HEK293 (cell line): ENCODE data around the gene CLCN1.

Experiments
- CTCF ChIA-PET: fragments of 350-600 bp; formaldehyde crosslinking; extraction: SDS; loops from one replicate; lab custom pipeline; 2021; ENCODE audit warnings: antibody characterized with exemption; lab: Yijun Ruan, JAX
- POLR2A ChIA-PET: fragments of 300-600 bp; formaldehyde crosslinking; extraction: SDS; loops from one replicate; lab custom pipeline; 2020; ENCODE audit warnings: antibody characterized with exemption, inconsistent platforms; lab: Yijun Ruan, JAX
- H3K27ac ChIP-seq: fragments of 200-500 bp; sonication (Bioruptor generic); 2 replicates; pipeline ENCODE4 v1.5.1; 2014; ENCODE audit warnings: low read depth, low read length, control low read depth, inconsistent platforms; ENCODE audit errors: extremely low read depth
- H3K36me3 ChIP-seq, 2 experiments: fragments of 200-500 bp in 1 of 2; sonication (Bioruptor generic) in 1 of 2; 1 replicate in 1 of 2; 2 replicates in 1 of 2; pipeline ENCODE4 v1.5.1; 2014 to 2017; ENCODE audit warnings: inconsistent platforms in 2 of 2, low read length in 2 of 2; ENCODE audit not compliant: control insufficient read depth in 2 of 2, insufficient read depth in 1 of 2
- H3K4me1 ChIP-seq: fragments of 200-500 bp; sonication (Bioruptor generic); 2 replicates; pipeline ENCODE4 v1.5.1; 2014; ENCODE audit warnings: mild to moderate bottlenecking, low read length, inconsistent platforms; ENCODE audit not compliant: control insufficient read depth, insufficient read depth
- H3K4me3 ChIP-seq: 2 replicates; pipeline ENCODE4 v1.5.1; 2011; ENCODE audit warnings: low read depth, mild to moderate bottlenecking, control low read depth, low read length, moderate library complexity
- H3K9me3 ChIP-seq: fragments of 200-500 bp; sonication (Bioruptor generic); 2 replicates; pipeline ENCODE4 v1.5.1; 2014; ENCODE audit warnings: low read depth, low read length, inconsistent platforms; ENCODE audit not compliant: control insufficient read depth, insufficient read depth
- EGR2 ChIP-seq: fragments of 450-650 bp; formaldehyde crosslinking; IDR thresholded peaks from 2 replicates; pipeline ENCODE4 v1.5.1; 2016; ENCODE audit warnings: low read depth, missing biosample characterization, missing genetic modification characterization
- GLIS1 ChIP-seq: fragments of 450-650 bp; formaldehyde crosslinking; IDR thresholded peaks from 2 replicates; pipeline ENCODE4 v1.5.1; 2016; ENCODE audit warnings: missing biosample characterization, missing genetic modification characterization
- KLF8 ChIP-seq: fragments of 450-650 bp; formaldehyde crosslinking; IDR thresholded peaks from 2 replicates; pipeline ENCODE4 v1.5.1; 2016; ENCODE audit warnings: missing biosample characterization, missing genetic modification characterization
- KLF9 ChIP-seq: fragments of 450-650 bp; formaldehyde crosslinking; IDR thresholded peaks from 2 replicates; pipeline ENCODE4 v1.5.1; 2016; ENCODE audit warnings: missing biosample characterization, missing genetic modification characterization, low read depth
- MEIS1 ChIP-seq: sonication (generic); formaldehyde crosslinking; IDR thresholded peaks from 2 replicates; pipeline ENCODE4 v1.8.1; 2022; ENCODE audit warnings: missing genetic modification reagents, mild to moderate bottlenecking, borderline replicate concordance
- OSR2 ChIP-seq: fragments of 450-650 bp; formaldehyde crosslinking; IDR thresholded peaks from 2 replicates; pipeline ENCODE4 v1.5.1; 2016; ENCODE audit warnings: missing biosample characterization, missing genetic modification characterization
- SP2 ChIP-seq: fragments of 450-650 bp; formaldehyde crosslinking; IDR thresholded peaks from 2 replicates; pipeline ENCODE4 v1.5.1; 2016; ENCODE audit warnings: missing biosample characterization, missing genetic modification characterization
- SP7 ChIP-seq: fragments of 450-650 bp; formaldehyde crosslinking; IDR thresholded peaks from 2 replicates; pipeline ENCODE4 v1.5.1; 2016; ENCODE audit warnings: missing biosample characterization, missing genetic modification characterization
- ZBTB17 ChIP-seq: fragments of 450-650 bp; formaldehyde crosslinking; IDR thresholded peaks from 2 replicates; pipeline ENCODE4 v1.5.1; 2016; ENCODE audit warnings: missing biosample characterization, missing genetic modification characterization
- ZBTB7A ChIP-seq: fragments of 450-650 bp; formaldehyde crosslinking; IDR thresholded peaks from 2 replicates; pipeline ENCODE4 v1.5.1; 2016; ENCODE audit warnings: low read depth, missing biosample characterization, missing genetic modification characterization
- ZEB2 ChIP-seq: fragments of 450-650 bp; formaldehyde crosslinking; IDR thresholded peaks from 2 replicates; pipeline ENCODE4 v1.5.1; 2016; ENCODE audit warnings: missing biosample characterization, missing genetic modification characterization
- ZNF112 ChIP-seq: fragments of 450-650 bp; formaldehyde crosslinking; IDR thresholded peaks from 2 replicates; pipeline ENCODE4 v1.5.0; 2017; ENCODE audit warnings: missing biosample characterization, missing genetic modification characterization
- ZNF146 ChIP-seq: fragments of 450-650 bp; formaldehyde crosslinking; IDR thresholded peaks from 2 replicates; pipeline ENCODE4 v1.5.1; 2016; ENCODE audit warnings: missing biosample characterization, missing genetic modification characterization
- ZNF169 ChIP-seq: fragments of 450-650 bp; formaldehyde crosslinking; IDR thresholded peaks from 2 replicates; pipeline ENCODE4 v1.5.1; 2016; ENCODE audit warnings: missing biosample characterization, missing genetic modification characterization
- ZNF239 ChIP-seq: fragments of 450-650 bp; formaldehyde crosslinking; IDR thresholded peaks from 2 replicates; pipeline ENCODE4 v1.5.1; 2016; ENCODE audit warnings: missing biosample characterization, missing genetic modification characterization
- ZNF274 ChIP-seq, 2 experiments: fragments of 200-500 bp in 1 of 2; fragments of 450-650 bp in 1 of 2; sonication (Bioruptor generic) in 1 of 2; formaldehyde crosslinking in 1 of 2; IDR thresholded peaks; 2 replicates each; pipeline versions ENCODE4 v1.5.1 to v1.6.1; 2014 to 2016; ENCODE audit warnings: borderline replicate concordance in 1 of 2, inconsistent platforms in 1 of 2, low read length in 1 of 2, missing biosample characterization in 1 of 2, missing genetic modification characterization in 1 of 2
- ZNF311 ChIP-seq: fragments of 450-650 bp; formaldehyde crosslinking; IDR thresholded peaks from 2 replicates; pipeline ENCODE4 v1.5.1; 2017; ENCODE audit warnings: missing biosample characterization, missing genetic modification characterization, borderline replicate concordance
- ZNF335 ChIP-seq: fragments of 450-650 bp; formaldehyde crosslinking; conservative IDR thresholded peaks from 2 replicates; pipeline ENCODE4 v1.5.1; 2016; ENCODE audit warnings: missing biosample characterization, missing genetic modification characterization
- ZNF426 ChIP-seq: fragments of 450-650 bp; formaldehyde crosslinking; IDR thresholded peaks from 2 replicates; pipeline ENCODE4 v1.5.1; 2017; ENCODE audit warnings: missing biosample characterization, missing genetic modification characterization, mild to moderate bottlenecking, inconsistent platforms, moderate library complexity
- ZNF433 ChIP-seq: fragments of 450-650 bp; formaldehyde crosslinking; IDR thresholded peaks from 2 replicates; pipeline ENCODE4 v1.5.1; 2016; ENCODE audit warnings: missing biosample characterization, missing genetic modification characterization, low read depth
- ZNF596 ChIP-seq: fragments of 450-650 bp; IDR thresholded peaks from 2 replicates; pipeline ENCODE4 v1.5.0; 2018; ENCODE audit warnings: missing biosample characterization, mild to moderate bottlenecking, missing genetic modification characterization, moderate library complexity
- ZNF600 ChIP-seq: fragments of 450-650 bp; formaldehyde crosslinking; IDR thresholded peaks from 2 replicates; pipeline ENCODE4 v1.5.1; 2016; ENCODE audit warnings: missing biosample characterization, missing genetic modification characterization
- ZNF660 ChIP-seq: fragments of 450-650 bp; IDR thresholded peaks from 2 replicates; pipeline ENCODE4 v1.5.1; 2018; ENCODE audit warnings: missing biosample characterization, mild to moderate bottlenecking, missing genetic modification characterization
- ZXDB ChIP-seq: fragments of 450-650 bp; formaldehyde crosslinking; IDR thresholded peaks from 2 replicates; pipeline ENCODE4 v1.5.1; 2016; ENCODE audit warnings: missing biosample characterization, missing genetic modification characterization
- TF ChIP-seq, protein P1 (sequence below): fragments of 450-650 bp; formaldehyde crosslinking; IDR thresholded peaks from 2 replicates; pipeline ENCODE4 v1.5.1; 2016; ENCODE audit warnings: missing biosample characterization, missing genetic modification characterization
- TF ChIP-seq, protein P2 (sequence below): fragments of 450-650 bp; formaldehyde crosslinking; IDR thresholded peaks from 2 replicates; pipeline ENCODE4 v1.5.1; 2016; ENCODE audit warnings: missing biosample characterization, missing genetic modification characterization
- TF ChIP-seq, protein P3 (sequence below): fragments of 450-650 bp; formaldehyde crosslinking; IDR thresholded peaks from 2 replicates; pipeline ENCODE4 v1.5.1; 2017; ENCODE audit warnings: missing biosample characterization, missing genetic modification characterization
- TF ChIP-seq, protein P4 (sequence below): fragments of 450-650 bp; formaldehyde crosslinking; IDR thresholded peaks from 2 replicates; pipeline ENCODE4 v1.5.1; 2016; ENCODE audit warnings: missing biosample characterization, missing genetic modification characterization
- TF ChIP-seq, protein P5 (sequence below): fragments of 450-650 bp; formaldehyde crosslinking; IDR thresholded peaks from 2 replicates; pipeline ENCODE4 v1.5.1; 2016; ENCODE audit warnings: missing biosample characterization, missing genetic modification characterization

Gene CLCN1

DNA sequence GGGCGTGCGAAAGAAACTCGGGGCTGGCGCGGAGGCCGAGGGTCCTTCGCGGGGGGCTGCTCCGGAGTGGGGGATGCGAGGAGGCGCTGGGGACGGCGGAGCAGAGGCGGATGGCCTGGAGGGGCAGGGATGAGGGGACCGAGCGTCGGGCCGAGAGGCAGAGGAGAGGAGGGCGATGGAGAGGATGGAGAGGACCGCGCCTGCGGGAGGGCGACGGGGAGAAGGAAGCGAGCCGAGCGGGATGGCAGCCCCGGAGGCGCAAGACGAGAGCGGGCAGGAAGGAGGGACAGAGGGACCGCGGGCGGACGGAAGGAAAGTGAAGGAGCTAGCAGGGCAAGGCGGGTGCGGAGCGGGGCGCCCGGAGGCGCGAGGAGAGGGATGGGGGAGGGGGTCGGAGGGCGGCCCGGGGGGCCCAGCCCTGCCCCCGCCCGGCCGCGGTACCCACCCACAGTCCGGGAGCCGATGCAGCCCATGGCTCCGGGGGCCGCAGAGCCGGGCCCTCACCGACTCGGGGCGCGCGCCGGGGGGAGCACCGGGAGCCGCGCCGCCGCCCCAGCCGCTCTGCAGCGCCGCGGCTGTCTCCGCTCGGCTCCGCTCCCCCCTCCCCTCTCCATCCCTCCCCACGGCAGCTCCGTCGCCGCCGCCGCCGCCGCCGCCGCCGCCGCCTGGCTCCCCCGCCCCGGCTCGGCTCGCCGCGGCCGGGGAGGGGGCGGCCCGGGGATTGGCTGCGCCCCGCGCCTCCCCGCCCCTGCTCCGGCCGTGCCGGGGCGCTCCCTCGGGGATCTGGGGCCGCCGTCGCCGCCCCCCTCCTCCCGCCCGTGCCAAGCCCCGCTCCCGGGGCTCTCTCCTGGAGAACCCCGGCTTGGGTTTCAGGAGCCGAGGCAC is 46.5 kb downstream of the CLCN1 start, which contains the start of gene FAM131B:
TSS of gene FAM131B (minus strand) at position 583 of the 885 bp plus-strand sequence. CDS start at position 473, 110 bp downstream.
- Histone ChIP-seq H3K9me3 (no peaks in the 10 kb centered on the region), H3K27ac (no peak within 1 kb of the TSS), H3K36me3 (peaks cover 0 to 9% of the 10 kb centered on the region in 2 experiments; a peak in 1 of 3 replicates), H3K4me3 (peak within 1 kb of the TSS; percentile 57), H3K4me1 (no peaks in the 10 kb centered on the region)
- POLR2A ChIA-PET = interaction anchor here (0.6 kb wide), 1 partner anchor 55 kb away, joined by 3 read pairs; no protein-coding TSS in a partner anchor
- CTCF ChIA-PET = interaction anchor here (0.6 to 2.5 kb wide), 2 partner anchors 18 to 43 kb away, joined by 3 to 8 read pairs; no protein-coding TSS in a partner anchor
- no peak for TF ChIP-seq ZNF274 (IDR thresholded peaks at IDR 0.05; ENCODE audit: low read length)
- TF ChIP-seq ZNF274 (tag by site-specific recombination; IDR thresholded peaks at IDR 0.05; ENCODE audit: borderline replicate concordance) = no peak
- peak; percentile 48 for TF ChIP-seq KLF9 (tag by site-specific recombination)
- TF ChIP-seq, protein P1, sequence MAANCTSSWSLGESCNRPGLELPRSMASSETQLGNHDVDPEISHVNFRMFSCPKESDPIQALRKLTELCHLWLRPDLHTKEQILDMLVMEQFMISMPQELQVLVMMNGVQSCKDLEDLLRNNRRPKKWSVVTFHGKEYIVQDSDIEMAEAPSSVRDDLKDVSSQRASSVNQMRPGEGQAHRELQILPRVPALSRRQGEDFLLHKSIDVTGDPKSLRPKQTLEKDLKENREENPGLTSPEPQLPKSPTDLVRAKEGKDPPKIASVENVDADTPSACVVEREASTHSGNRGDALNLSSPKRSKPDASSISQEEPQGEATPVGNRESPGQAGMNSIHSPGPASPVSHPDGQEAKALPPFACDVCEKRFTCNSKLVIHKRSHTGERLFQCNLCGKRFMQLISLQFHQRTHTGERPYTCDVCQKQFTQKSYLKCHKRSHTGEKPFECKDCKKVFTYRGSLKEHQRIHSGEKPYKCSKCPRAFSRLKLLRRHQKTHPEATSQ (tag by site-specific recombination) = 0 out of 2 replicates have a peak, but pooled peaks have one; percentile 44
- no peak for TF ChIP-seq ZNF426 (tag by site-specific recombination)
- TF ChIP-seq SP7 (tag by site-specific recombination) = 0 out of 2 replicates have a peak, but pooled peaks have one; percentile 20
- no peak for TF ChIP-seq ZXDB (tag by site-specific recombination)
- TF ChIP-seq, protein P2, sequence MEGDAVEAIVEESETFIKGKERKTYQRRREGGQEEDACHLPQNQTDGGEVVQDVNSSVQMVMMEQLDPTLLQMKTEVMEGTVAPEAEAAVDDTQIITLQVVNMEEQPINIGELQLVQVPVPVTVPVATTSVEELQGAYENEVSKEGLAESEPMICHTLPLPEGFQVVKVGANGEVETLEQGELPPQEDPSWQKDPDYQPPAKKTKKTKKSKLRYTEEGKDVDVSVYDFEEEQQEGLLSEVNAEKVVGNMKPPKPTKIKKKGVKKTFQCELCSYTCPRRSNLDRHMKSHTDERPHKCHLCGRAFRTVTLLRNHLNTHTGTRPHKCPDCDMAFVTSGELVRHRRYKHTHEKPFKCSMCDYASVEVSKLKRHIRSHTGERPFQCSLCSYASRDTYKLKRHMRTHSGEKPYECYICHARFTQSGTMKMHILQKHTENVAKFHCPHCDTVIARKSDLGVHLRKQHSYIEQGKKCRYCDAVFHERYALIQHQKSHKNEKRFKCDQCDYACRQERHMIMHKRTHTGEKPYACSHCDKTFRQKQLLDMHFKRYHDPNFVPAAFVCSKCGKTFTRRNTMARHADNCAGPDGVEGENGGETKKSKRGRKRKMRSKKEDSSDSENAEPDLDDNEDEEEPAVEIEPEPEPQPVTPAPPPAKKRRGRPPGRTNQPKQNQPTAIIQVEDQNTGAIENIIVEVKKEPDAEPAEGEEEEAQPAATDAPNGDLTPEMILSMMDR (tag by site-specific recombination) = peak; percentile 47; the same call in 1 of the 2 replicates
- no peak for TF ChIP-seq ZNF596 (tag by site-specific recombination)
- TF ChIP-seq MEIS1 (CRISPR knock-in tag) = no peak
- TF ChIP-seq ZNF660 (tag by site-specific recombination) = no peak
- peak; percentile 87; the same call in 1 of the 2 replicates for TF ChIP-seq ZBTB7A (tag by site-specific recombination)
- TF ChIP-seq ZNF600 (tag by site-specific recombination) = peak; percentile 88
- TF ChIP-seq, protein P3, sequence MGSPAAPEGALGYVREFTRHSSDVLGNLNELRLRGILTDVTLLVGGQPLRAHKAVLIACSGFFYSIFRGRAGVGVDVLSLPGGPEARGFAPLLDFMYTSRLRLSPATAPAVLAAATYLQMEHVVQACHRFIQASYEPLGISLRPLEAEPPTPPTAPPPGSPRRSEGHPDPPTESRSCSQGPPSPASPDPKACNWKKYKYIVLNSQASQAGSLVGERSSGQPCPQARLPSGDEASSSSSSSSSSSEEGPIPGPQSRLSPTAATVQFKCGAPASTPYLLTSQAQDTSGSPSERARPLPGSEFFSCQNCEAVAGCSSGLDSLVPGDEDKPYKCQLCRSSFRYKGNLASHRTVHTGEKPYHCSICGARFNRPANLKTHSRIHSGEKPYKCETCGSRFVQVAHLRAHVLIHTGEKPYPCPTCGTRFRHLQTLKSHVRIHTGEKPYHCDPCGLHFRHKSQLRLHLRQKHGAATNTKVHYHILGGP = no peak
- TF ChIP-seq ZNF239 (tag by site-specific recombination) = no peak
- no peak for TF ChIP-seq ZNF433 (tag by site-specific recombination)
- no peak for TF ChIP-seq ZNF112 (tag by site-specific recombination)
- TF ChIP-seq, protein P4, sequence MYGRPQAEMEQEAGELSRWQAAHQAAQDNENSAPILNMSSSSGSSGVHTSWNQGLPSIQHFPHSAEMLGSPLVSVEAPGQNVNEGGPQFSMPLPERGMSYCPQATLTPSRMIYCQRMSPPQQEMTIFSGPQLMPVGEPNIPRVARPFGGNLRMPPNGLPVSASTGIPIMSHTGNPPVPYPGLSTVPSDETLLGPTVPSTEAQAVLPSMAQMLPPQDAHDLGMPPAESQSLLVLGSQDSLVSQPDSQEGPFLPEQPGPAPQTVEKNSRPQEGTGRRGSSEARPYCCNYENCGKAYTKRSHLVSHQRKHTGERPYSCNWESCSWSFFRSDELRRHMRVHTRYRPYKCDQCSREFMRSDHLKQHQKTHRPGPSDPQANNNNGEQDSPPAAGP = peak; percentile 76; the same call in 1 of the 2 replicates
- TF ChIP-seq GLIS1 (tag by site-specific recombination) = peak; percentile 77
- TF ChIP-seq KLF8 (tag by site-specific recombination) = peak; percentile 69; the same call in 1 of the 2 replicates
- TF ChIP-seq EGR2 = peak; percentile 81
- TF ChIP-seq ZEB2 = peak; percentile 66; the same call in 1 of the 2 replicates
- TF ChIP-seq, protein P5, sequence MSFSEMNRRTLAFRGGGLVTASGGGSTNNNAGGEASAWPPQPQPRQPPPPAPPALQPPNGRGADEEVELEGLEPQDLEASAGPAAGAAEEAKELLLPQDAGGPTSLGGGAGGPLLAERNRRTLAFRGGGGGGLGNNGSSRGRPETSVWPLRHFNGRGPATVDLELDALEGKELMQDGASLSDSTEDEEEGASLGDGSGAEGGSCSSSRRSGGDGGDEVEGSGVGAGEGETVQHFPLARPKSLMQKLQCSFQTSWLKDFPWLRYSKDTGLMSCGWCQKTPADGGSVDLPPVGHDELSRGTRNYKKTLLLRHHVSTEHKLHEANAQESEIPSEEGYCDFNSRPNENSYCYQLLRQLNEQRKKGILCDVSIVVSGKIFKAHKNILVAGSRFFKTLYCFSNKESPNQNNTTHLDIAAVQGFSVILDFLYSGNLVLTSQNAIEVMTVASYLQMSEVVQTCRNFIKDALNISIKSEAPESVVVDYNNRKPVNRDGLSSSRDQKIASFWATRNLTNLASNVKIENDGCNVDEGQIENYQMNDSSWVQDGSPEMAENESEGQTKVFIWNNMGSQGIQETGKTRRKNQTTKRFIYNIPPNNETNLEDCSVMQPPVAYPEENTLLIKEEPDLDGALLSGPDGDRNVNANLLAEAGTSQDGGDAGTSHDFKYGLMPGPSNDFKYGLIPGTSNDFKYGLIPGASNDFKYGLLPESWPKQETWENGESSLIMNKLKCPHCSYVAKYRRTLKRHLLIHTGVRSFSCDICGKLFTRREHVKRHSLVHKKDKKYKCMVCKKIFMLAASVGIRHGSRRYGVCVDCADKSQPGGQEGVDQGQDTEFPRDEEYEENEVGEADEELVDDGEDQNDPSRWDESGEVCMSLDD = peak; percentile 66; the same call in 1 of the 2 replicates
- TF ChIP-seq ZNF311 (tag by site-specific recombination) = no peak
- TF ChIP-seq ZNF146 (tag by site-specific recombination) = peak; percentile 48; the same call in 1 of the 2 replicates
- no peak for TF ChIP-seq ZNF169 (tag by site-specific recombination)
- TF ChIP-seq OSR2 (tag by site-specific recombination) = no peak
- TF ChIP-seq ZBTB17 (tag by site-specific recombination) = 0 out of 2 replicates have a peak, but pooled peaks have one; percentile 17
- TF ChIP-seq SP2 (tag by site-specific recombination) = peak; percentile 61
- TF ChIP-seq ZNF335 (tag by site-specific recombination) = peak; percentile 82
